Mammary microvascular endothelial cell (primary cell): ENCODE measurements around the gene CXCL6. TPM values are rescaled to one million over a fixed set of nuclear protein-coding genes. Genes with fewer than 3 reads are reported as not detected.

Source experiments
- total RNA-seq: library from RNA; depleted of rRNA; stranded (reverse); fragments of >200 nt; gene quantifications from 2 replicates; pipeline ENCODE4 v1.2.3, GENCODE V29; 2015

The CXCL6 gene
- total RNA-seq = 0.67 and 1.5 TPM in 2 replicates

DNA sequence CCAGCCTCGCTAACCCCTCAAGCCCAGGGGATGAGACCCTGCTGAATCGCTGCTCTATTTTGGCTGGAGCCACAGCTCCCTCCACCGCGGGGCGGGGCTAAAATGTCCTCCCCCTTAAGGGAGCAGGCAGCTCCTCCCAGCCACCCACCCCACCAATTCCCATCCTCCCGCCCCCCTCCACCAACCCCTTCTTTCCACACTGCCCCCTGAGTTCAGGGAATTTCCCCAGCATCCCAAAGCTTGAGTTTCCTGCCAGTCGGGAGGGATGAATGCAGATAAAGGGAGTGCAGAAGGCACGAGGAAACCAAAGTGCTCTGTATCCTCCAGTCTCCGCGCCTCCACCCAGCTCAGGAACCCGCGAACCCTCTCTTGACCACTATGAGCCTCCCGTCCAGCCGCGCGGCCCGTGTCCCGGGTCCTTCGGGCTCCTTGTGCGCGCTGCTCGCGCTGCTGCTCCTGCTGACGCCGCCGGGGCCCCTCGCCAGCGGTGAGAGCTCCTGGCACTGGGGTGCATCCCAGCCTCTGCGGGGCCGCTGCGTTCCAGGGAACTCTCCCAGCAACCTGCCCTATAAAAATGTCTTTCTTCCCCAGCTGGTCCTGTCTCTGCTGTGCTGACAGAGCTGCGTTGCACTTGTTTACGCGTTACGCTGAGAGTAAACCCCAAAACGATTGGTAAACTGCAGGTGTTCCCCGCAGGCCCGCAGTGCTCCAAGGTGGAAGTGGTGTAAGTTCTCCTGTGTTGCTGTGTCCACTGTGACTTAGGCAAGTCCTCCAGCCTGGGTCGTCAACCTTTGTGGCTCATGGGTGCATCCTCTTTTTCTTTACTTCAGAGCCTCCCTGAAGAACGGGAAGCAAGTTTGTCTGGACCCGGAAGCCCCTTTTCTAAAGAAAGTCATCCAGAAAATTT, at the start of gene CXCL6:
CXCL6 (plus strand) TSS at position 306 of the 907 bp plus-strand sequence; CDS start at position 379, 73 bp downstream.

DNA sequence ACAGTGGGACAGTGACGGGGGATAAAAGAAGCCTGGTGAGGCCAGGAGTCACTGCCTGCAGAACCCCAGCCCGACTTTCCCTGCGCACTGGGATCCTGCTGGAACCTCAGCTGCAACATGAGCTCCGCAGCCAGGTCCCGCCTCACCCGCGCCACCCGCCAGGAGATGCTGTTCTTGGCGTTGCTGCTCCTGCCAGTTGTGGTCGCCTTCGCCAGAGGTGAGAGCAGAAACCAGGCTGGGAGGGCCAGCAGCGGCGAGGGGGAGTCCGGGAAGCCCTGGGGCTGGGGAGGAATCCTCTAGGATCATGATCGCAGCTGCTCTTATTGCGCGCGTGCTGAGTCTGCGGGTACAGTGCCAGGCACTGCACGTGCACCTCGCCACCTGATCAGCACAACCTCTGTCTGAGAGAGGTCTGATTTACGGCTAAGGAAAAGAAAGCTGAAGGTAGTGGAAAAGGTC, 16.8 kb downstream of the CXCL6 start, which contains the start of gene PF4V1:
PF4V1 (plus strand) TSS at position 51 of the 459 bp plus-strand sequence; CDS start at position 118, 67 bp downstream.

DNA sequence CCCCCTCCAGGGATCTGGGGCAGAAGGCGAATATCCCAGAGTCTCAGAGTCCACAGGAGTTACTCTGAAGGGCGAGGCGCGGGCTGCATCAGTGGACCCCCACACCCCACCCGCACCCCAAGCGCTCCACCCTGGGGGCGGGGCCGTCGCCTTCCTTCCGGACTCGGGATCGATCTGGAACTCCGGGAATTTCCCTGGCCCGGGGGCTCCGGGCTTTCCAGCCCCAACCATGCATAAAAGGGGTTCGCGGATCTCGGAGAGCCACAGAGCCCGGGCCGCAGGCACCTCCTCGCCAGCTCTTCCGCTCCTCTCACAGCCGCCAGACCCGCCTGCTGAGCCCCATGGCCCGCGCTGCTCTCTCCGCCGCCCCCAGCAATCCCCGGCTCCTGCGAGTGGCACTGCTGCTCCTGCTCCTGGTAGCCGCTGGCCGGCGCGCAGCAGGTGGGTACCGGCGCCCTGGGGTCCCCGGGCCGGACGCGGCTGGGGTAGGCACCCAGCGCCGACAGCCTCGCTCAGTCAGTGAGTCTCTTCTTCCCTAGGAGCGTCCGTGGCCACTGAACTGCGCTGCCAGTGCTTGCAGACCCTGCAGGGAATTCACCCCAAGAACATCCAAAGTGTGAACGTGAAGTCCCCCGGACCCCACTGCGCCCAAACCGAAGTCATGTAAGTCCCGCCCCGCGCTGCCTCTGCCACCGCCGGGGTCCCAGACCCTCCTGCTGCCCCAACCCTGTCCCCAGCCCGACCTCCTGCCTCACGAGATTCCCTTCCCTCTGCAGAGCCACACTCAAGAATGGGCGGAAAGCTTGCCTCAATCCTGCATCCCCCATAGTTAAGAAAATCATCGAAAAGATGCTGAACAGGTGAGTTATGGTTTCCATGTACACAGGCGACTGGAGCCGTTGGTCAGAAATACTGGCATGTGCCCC, 32.9 kb downstream of the CXCL6 start, which contains the start of gene CXCL1:
CXCL1 (plus strand) TSS at position 264 of the 926 bp plus-strand sequence; CDS start at position 342, 78 bp downstream.

Other genes starting within 250 kb of the CXCL6 start
- gene RASSF6, start 216.2 kb upstream of the CXCL6 start, total RNA-seq = not detected in 2 replicates
- gene CXCL8, start 96.1 kb upstream of the CXCL6 start, total RNA-seq = 247 and 254 TPM in 2 replicates
- not detected in 2 replicates for gene PF4V1, start 16.6 kb downstream of the CXCL6 start, total RNA-seq
- 141 and 147 TPM in 2 replicates for gene CXCL1, start 32.7 kb downstream of the CXCL6 start, total RNA-seq
- gene PF4, start 145.3 kb downstream of the CXCL6 start, total RNA-seq = not detected in 2 replicates
- gene PPBP, start 151.5 kb downstream of the CXCL6 start, total RNA-seq = not detected in 2 replicates
- gene CXCL5, start 162.0 kb downstream of the CXCL6 start, total RNA-seq = 1.3 and 1.8 TPM in 2 replicates
- 0.93 and 4.1 TPM in 2 replicates for gene CXCL3, start 202.0 kb downstream of the CXCL6 start, total RNA-seq